H1 (cell line): ENCODE data around the gene CDK15. TPM values are rescaled to one million over a fixed set of nuclear protein-coding genes. Genes with fewer than 3 reads are reported as not detected.

ENCODE experiments used
- CTCF ChIA-PET: fragments of 300-600 bp; sonication (Branson Sonifier 250); formaldehyde crosslinking; loops from one replicate; lab custom pipeline; 2021; ENCODE audit not compliant: partially characterized antibody; lab: Charles Lee
- POLR2A ChIA-PET: fragments of 300-600 bp; sonication (Branson Sonifier 250); formaldehyde crosslinking; loops from one replicate; lab custom pipeline; 2021; ENCODE audit warnings: inconsistent platforms; ENCODE audit not compliant: partially characterized antibody; lab: Charles Lee
- DNase-seq, 2 experiments: peaks; one replicate each; pipeline versions ENCODE4 v3.0.0 to v3.0.0-alpha.2; 2010 to 2022; ENCODE audit warnings: low spot score in 2 of 2, low read depth in 1 of 2, mixed read lengths in 1 of 2
- FAIRE-seq: peaks from 2 replicates; lab custom pipeline; 2011; peaks lifted over from hg19 to GRCh38; lab: Jason Lieb, UNC
- H2AFZ ChIP-seq: 2 replicates; pipeline ENCODE4 v1.8.1; 2012; ENCODE audit warnings: low read length, inconsistent platforms
- H2AK5ac ChIP-seq: 2 replicates; pipeline ENCODE4 v1.6.1; 2013; ENCODE audit warnings: low read depth, low read length
- H2BK120ac ChIP-seq: replicated peaks from 2 replicates; pipeline ENCODE3; 2013; ENCODE audit warnings: low read depth, low read length, inconsistent platforms
- H2BK12ac ChIP-seq: 2 replicates; pipeline ENCODE4 v1.6.1; 2013; ENCODE audit warnings: low read depth, low read length
- H2BK15ac ChIP-seq: 2 replicates; pipeline ENCODE4 v1.6.1; 2013; ENCODE audit warnings: low read length
- H2BK20ac ChIP-seq: 2 replicates; pipeline ENCODE4 v1.6.1; 2013; ENCODE audit warnings: low read length
- H2BK5ac ChIP-seq: 2 replicates; pipeline ENCODE4 v1.6.1; 2013; ENCODE audit warnings: low read depth, low read length
- H3K14ac ChIP-seq: 2 replicates; pipeline ENCODE4 v1.6.1; 2013; ENCODE audit warnings: inconsistent platforms; ENCODE audit not compliant: insufficient read length
- H3K18ac ChIP-seq: 2 replicates; pipeline ENCODE4 v1.6.1; 2013; ENCODE audit warnings: low read length; ENCODE audit errors: extremely low read depth
- H3K23ac ChIP-seq: 2 replicates; pipeline ENCODE4 v1.6.1; 2013; ENCODE audit warnings: inconsistent platforms; ENCODE audit not compliant: insufficient read length
- H3K23me2 ChIP-seq: 2 replicates; pipeline ENCODE4 v1.6.1; 2013; ENCODE audit warnings: low read depth, low read length
- H3K27ac ChIP-seq: 2 replicates; pipeline ENCODE4 v1.6.1; 2011; ENCODE audit warnings: low read depth, low read length, inconsistent platforms
- H3K27me3 ChIP-seq, 4 experiments: replicated peaks in 1 of 4; 1 replicate in 1 of 4; 2 replicates in 3 of 4; pipeline versions ENCODE4 v1.6.1 to v1.8.1; 2011 to 2013; ENCODE audit warnings: low read length in 3 of 4, mild to moderate bottlenecking in 3 of 4, inconsistent platforms in 2 of 4, mixed read lengths in 2 of 4, moderate library complexity in 1 of 4; ENCODE audit not compliant: control insufficient read depth in 3 of 4, insufficient read depth in 3 of 4; ENCODE audit errors: extremely low read depth in 1 of 4
- H3K36me3 ChIP-seq, 4 experiments: 2 replicates each; pipeline versions ENCODE4 v1.6.1 to v1.8.1; 2011 to 2013; ENCODE audit warnings: mild to moderate bottlenecking in 4 of 4, low read length in 3 of 4, moderate library complexity in 2 of 4, control low read depth in 1 of 4, inconsistent platforms in 1 of 4; ENCODE audit not compliant: insufficient read depth in 4 of 4, control insufficient read depth in 2 of 4
- H3K4ac ChIP-seq: replicated peaks from 2 replicates; pipeline ENCODE3; 2013; ENCODE audit warnings: low read length, low read depth, mixed read lengths, inconsistent platforms; ENCODE audit not compliant: insufficient read length
- H3K4me1 ChIP-seq, 4 experiments: replicated peaks in 1 of 4; 1 replicate in 1 of 4; 2 replicates in 3 of 4; pipeline versions ENCODE4 v1.6.1 to v1.8.1; 2011 to 2013; ENCODE audit warnings: low read length in 3 of 4, inconsistent platforms in 2 of 4, mixed read lengths in 1 of 4; ENCODE audit not compliant: insufficient read depth in 4 of 4, control insufficient read depth in 3 of 4
- H3K4me2 ChIP-seq, 2 experiments: 2 replicates each; pipeline versions ENCODE4 v1.6.1 to v1.8.1; 2011 to 2013; ENCODE audit warnings: low read depth in 2 of 2, low read length in 2 of 2, control low read depth in 1 of 2, inconsistent platforms in 1 of 2, mild to moderate bottlenecking in 1 of 2; ENCODE audit not compliant: insufficient read depth in 1 of 2
- H3K4me3 ChIP-seq, 4 experiments: fragments of 200-600, 300-600 bp in 1 of 4; sonication (generic), shearing (Covaris generic), sonication (Bioruptor Twin) in 1 of 4; 2 replicates each; pipeline versions ENCODE4 v1.5.1 to v1.8.1; 2011 to 2016; ENCODE audit warnings: low read length in 4 of 4, low read depth in 3 of 4, control low read depth in 2 of 4, inconsistent platforms in 2 of 4, mild to moderate bottlenecking in 2 of 4, mixed read lengths in 1 of 4, moderate library complexity in 1 of 4; ENCODE audit not compliant: insufficient read depth in 2 of 4; ENCODE audit errors: extremely low read depth in 1 of 4
- H3K56ac ChIP-seq: replicated peaks from 2 replicates; pipeline ENCODE3; 2013; ENCODE audit warnings: low read depth, mild to moderate bottlenecking, mixed read lengths, low read length, inconsistent platforms; ENCODE audit not compliant: insufficient read length
- H3K79me1 ChIP-seq: 2 replicates; pipeline ENCODE4 v1.6.1; 2013; ENCODE audit warnings: low read depth, low read length, control low read depth
- H3K79me2 ChIP-seq, 2 experiments: 2 replicates each; pipeline versions ENCODE4 v1.6.1 to v1.8.1; 2012 to 2013; ENCODE audit warnings: low read length in 2 of 2, mild to moderate bottlenecking in 2 of 2, inconsistent platforms in 1 of 2; ENCODE audit not compliant: insufficient read depth in 2 of 2, control insufficient read depth in 1 of 2
- H3K9ac ChIP-seq, 4 experiments: replicated peaks in 1 of 4; 1 replicate in 1 of 4; 2 replicates in 3 of 4; pipeline versions ENCODE4 v1.6.1 to v1.8.1; 2011 to 2013; ENCODE audit warnings: low read depth in 3 of 4, low read length in 3 of 4, control low read depth in 2 of 4, mild to moderate bottlenecking in 2 of 4, moderate library complexity in 2 of 4, inconsistent platforms in 1 of 4; ENCODE audit errors: extremely low read depth in 1 of 4
- H3K9me3 ChIP-seq, 2 experiments: 2 replicates each; pipeline versions ENCODE4 v1.6.1 to v1.8.1; 2012 to 2013; ENCODE audit warnings: mild to moderate bottlenecking in 2 of 2, moderate library complexity in 2 of 2, control low read depth in 1 of 2, inconsistent platforms in 1 of 2, low read depth in 1 of 2, low read length in 1 of 2, mixed read lengths in 1 of 2; ENCODE audit not compliant: insufficient read depth in 2 of 2
- H4K20me1 ChIP-seq, 2 experiments: replicated peaks in 1 of 2; 2 replicates each; pipeline versions ENCODE3 to v1.8.1; 2011 to 2013; ENCODE audit warnings: inconsistent platforms in 2 of 2, low read length in 2 of 2, mild to moderate bottlenecking in 1 of 2; ENCODE audit not compliant: insufficient read depth in 2 of 2, control insufficient read depth in 1 of 2
- H4K5ac ChIP-seq: 2 replicates; pipeline ENCODE4 v1.6.1; 2013; ENCODE audit warnings: low read length, low read depth, mixed read lengths, inconsistent platforms; ENCODE audit not compliant: insufficient read length
- H4K8ac ChIP-seq: 2 replicates; pipeline ENCODE4 v1.8.0; 2013; ENCODE audit warnings: mild to moderate bottlenecking, moderate library complexity, low read length, inconsistent platforms; ENCODE audit not compliant: insufficient read depth; ENCODE audit errors: extremely low read depth
- H4K91ac ChIP-seq: replicated peaks from 2 replicates; pipeline ENCODE3; 2013; ENCODE audit warnings: low read length, mixed read lengths, inconsistent platforms; ENCODE audit not compliant: insufficient read length
- ASH2L ChIP-seq: fragments of 200-600, 300-600 bp; sonication (generic); IDR thresholded peaks from one replicate; pipeline ENCODE4 v1.7.1; 2017; ENCODE audit warnings: low read length
- EGR1 ChIP-seq: IDR thresholded peaks from 2 replicates; pipeline ENCODE4 v1.6.1; 2011; ENCODE audit warnings: low read depth, low read length, borderline replicate concordance
- KDM4A ChIP-seq: IDR thresholded peaks from one replicate; pipeline ENCODE4 v1.7.1; 2012; ENCODE audit warnings: low read depth, mild to moderate bottlenecking, moderate library complexity, low read length, inconsistent platforms; ENCODE audit not compliant: severe bottlenecking
- NANOG ChIP-seq: IDR thresholded peaks from 2 replicates; pipeline ENCODE4 v1.6.1; 2011; ENCODE audit warnings: low read length, low read depth, mild to moderate bottlenecking, inconsistent platforms; ENCODE audit not compliant: insufficient read depth, poor library complexity, severe bottlenecking
- SIRT6 ChIP-seq: IDR thresholded peaks from one replicate; pipeline ENCODE4 v1.7.1; 2012; ENCODE audit warnings: low read length, inconsistent platforms
- TAF1 ChIP-seq: IDR thresholded peaks from 2 replicates; pipeline ENCODE4 v1.6.1; 2011; ENCODE audit warnings: mild to moderate bottlenecking, low read depth, low read length
- TAF7 ChIP-seq: optimal IDR thresholded peaks from 2 replicates; pipeline ENCODE3; 2011; ENCODE audit warnings: low read depth, mild to moderate bottlenecking, inconsistent platforms, low read length, moderate library complexity, borderline replicate concordance
- TBP ChIP-seq: IDR thresholded peaks from 2 replicates; pipeline ENCODE4 v1.6.1; 2011; ENCODE audit warnings: low read depth, low read length, improper control_type of control experiment
- YY1 ChIP-seq: IDR thresholded peaks from 2 replicates; pipeline ENCODE4 v1.6.1; 2011; ENCODE audit warnings: low read depth, mild to moderate bottlenecking, low read length
- WGBS, 2 experiments: shearing (Covaris generic) in 1 of 2; methylation state at CpG; one replicate each; pipeline versions ENCODE4 v1.1.6 to v1.1.7; 2013 to 2015; ENCODE audit warnings: low lambda C conversion rate in 2 of 2, mixed read lengths in 2 of 2, inconsistent platforms in 1 of 2, low coverage in 1 of 2, missing lambda C conversion rate in 1 of 2; ENCODE audit not compliant: insufficient replicate concordance in 2 of 2, insufficient coverage in 1 of 2, insufficient read length in 1 of 2; ENCODE audit errors: extremely low coverage in 1 of 2, missing lambda C conversion rate in 1 of 2; 5-methylcytosine and 5-hydroxymethylcytosine counted together
- polyA plus RNA-seq, 7 experiments: library from polyadenylated mRNA; depleted of rRNA in 3 of 7; stranded (reverse) in 5 of 7; unstranded in 2 of 7; fragments of >200 nt in 5 of 7; fragments of 200-250 nt in 2 of 7; gene quantifications; 1 replicate in 5 of 7; 2 replicates in 1 of 7; 4 replicates in 1 of 7; pipeline versions ENCODE4 v1.2.1 to v1.2.3, GENCODE V29; 2011 to 2013; ENCODE audit warnings: missing spikeins in 2 of 7, mixed read lengths in 2 of 7
- total RNA-seq: library from RNA; stranded (reverse); fragmentation: NEBNext Ultra II Directional; extraction: Animal tissue kit (Norgen Biotek cat#: 25700); gene quantifications from 2 replicates; pipeline ENCODE4 v1.2.1, GENCODE V29; 2021

Gene CDK15
- total and polyA plus RNA-seq, 2 of the 8 experiments (the other 6 are each of a cell fraction or from before 2014, with no cell fraction given), result 0.03 TPM; not detected in 1

- H3K23ac ChIP-seq, result no peak overlapping the region
- H3K9ac ChIP-seq, result no peak overlapping the region
- H3K79me2 ChIP-seq, result no peaks in the 10 kb centered on the region
- H4K8ac ChIP-seq, result no peak overlapping the region
- no peaks in the 10 kb centered on the region for H3K79me1 ChIP-seq
- peak overlapping the region; percentile 20; the same call in 1 of the 2 replicates for H3K18ac ChIP-seq
- H3K4me3 ChIP-seq, result peak overlapping the region; percentile 17 to 51 (median 20); a peak in 5 of 8 replicates
- no peak overlapping the region for H3K14ac ChIP-seq
- no peak overlapping the region for H3K27ac ChIP-seq
- WGBS, 2 experiments, result 6% methylated on average over 16 of the region's 16 CpGs; no CpG with 5 or more reads in 1 of the 2 experiments
- H2BK120ac ChIP-seq, result peak overlapping the region; percentile 45
- 0 out of 2 replicates have a peak, but pooled peaks cover 2% of the 10 kb centered on the region for H3K23me2 ChIP-seq
- peak overlapping the region; percentile 65 to 76 for H3K4me2 ChIP-seq
- H2BK15ac ChIP-seq, result no peak overlapping the region
- POLR2A ChIA-PET, result interaction anchor here (0.9 to 1.8 kb wide), 5 partner anchors 82 to 183 kb away, joined by 3 to 8 read pairs (median 4); no protein-coding TSS in a partner anchor
- H4K5ac ChIP-seq, result peak overlapping the region; percentile 64
- no peaks in the 10 kb centered on the region for H3K36me3 ChIP-seq
- peaks cover 3 to 24% (median 15%) of the 10 kb centered on the region in 4 experiments; a peak in 5 of 7 replicates for H3K4me1 ChIP-seq
- FAIRE-seq (no peak), DNase-seq (peak; percentile 17 to 73)
- H3K9me3 ChIP-seq, result no peaks in the 10 kb centered on the region
- H4K91ac ChIP-seq, result no peak overlapping the region
- no peaks in the 10 kb centered on the region; a peak in 1 of 7 replicates for H3K27me3 ChIP-seq
- no peaks in the 10 kb centered on the region for H4K20me1 ChIP-seq
- peak overlapping the region; percentile 36; the same call in 1 of the 2 replicates for H2BK5ac ChIP-seq
- H2AK5ac ChIP-seq, result no peak overlapping the region
- 0 out of 2 replicates have a peak overlapping the region, but pooled peaks have one; percentile 2 for H2BK20ac ChIP-seq
- CTCF ChIA-PET, result interaction anchor here (0.6 to 3.3 kb wide), 24 partner anchors 12 to 319 kb away, joined by 3 to 26 read pairs (median 4); no protein-coding TSS in a partner anchor
- 0 out of 2 replicates have a peak overlapping the region, but pooled peaks have one; percentile 50 for H2BK12ac ChIP-seq
- H3K4ac ChIP-seq, result no peak overlapping the region
- no peak overlapping the region for H2AFZ ChIP-seq
- TF ChIP-seq TAF7 (peak; percentile 29), EGR1 (peak; percentile 64; the same call in 1 of the 2 replicates), TBP (no peak), NANOG (peak; percentile 36), TAF1 (peak; percentile 36; the same call in 1 of the 2 replicates), ASH2L (peak; percentile 55), YY1 (0 out of 2 replicates have a peak, but pooled peaks have one; percentile 35), SIRT6 (no peak), KDM4A (no peak)
- no peak overlapping the region for H3K56ac ChIP-seq
Observed at GRCh38 chr2:201858281-201859184, 52.2 kb downstream of the CDK15 start.
